GM19238 (cell line): ENCODE measurements around the gene SFTPD.
"Not testable (repeated sequence)": the region's sequence is repeated elsewhere in the genome, so short reads cannot be mapped to it uniquely, and the experiment has no call there.

Experiments used
- DNase-seq: peaks from one replicate; pipeline ENCODE4 v3.0.0; 2011; ENCODE audit warnings: low spot score; ENCODE audit not compliant: insufficient read length

Gene SFTPD

DNA sequence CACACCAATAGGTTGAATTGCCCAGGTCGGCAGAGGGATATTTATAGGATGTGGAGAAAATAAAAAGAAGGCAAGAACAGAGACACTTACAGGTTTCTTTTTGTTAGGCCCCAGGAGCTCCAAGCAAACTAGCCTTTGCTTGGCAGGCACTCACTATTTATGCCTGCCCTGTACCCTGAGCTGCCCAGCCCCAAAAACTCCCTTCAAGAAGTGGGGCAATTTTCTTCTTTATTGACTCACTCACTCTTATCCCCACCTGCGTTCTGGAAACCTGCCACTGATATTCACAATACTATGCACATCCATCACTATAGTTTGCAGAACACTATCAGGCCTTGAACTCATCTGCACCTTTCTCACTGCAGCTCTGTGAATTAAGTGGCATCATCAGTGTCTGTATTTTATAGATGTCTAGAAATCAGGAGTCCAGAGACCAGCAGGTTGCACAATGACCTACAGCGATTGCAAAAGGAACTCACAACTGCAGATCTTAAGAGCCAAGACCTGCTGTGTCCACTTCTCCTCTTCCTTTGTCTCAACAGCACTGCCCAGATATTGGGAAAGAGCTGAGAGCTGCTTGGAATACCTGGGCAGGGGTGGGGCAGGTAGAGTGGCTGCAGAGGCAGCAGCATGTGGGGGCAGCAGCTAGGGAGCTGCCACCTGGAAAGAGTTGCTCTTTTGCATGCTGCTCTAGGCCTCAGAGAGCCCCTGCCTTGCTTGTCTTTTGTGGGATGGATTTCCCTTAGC, at the start of gene SFTPD:
SFTPD (minus strand) TSS at position 130 of the 747 bp plus-strand sequence. CDS start 2,446 bp downstream, outside the sequence.
- no peak for DNase-seq

DNA sequence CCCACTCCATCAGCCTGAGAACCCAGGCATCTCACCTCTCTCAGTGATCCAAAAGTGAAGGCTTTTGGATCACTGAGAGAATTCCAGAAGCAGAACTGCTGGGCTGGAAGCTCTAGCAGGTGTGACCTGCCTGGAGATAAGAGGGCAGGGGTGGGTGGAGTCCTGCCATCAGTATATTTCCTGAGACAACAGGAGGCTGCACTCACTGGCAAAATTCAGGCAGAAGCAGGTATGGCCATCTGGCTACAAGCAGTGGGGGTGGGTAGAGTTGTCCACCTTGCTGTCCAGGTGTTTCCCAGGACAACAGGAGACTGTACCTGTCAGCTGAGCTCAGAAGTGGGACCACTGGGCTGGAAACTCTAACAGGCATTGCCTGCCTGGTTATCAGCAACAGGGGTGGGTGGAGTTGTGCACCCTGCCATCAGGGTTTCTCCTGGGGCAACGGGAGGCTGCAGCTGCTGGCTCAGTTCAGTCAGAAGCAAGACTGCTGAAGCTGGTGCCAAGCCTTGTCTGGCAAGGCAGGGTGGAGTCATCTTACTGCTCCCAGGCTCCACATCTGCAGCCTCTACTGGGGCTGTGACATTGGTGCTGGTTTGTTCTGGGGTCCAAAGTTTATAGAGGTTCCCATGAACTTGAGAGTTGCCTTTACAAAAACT, 47.2 kb upstream of the SFTPD start:
- DNase-seq: no peak

DNA sequence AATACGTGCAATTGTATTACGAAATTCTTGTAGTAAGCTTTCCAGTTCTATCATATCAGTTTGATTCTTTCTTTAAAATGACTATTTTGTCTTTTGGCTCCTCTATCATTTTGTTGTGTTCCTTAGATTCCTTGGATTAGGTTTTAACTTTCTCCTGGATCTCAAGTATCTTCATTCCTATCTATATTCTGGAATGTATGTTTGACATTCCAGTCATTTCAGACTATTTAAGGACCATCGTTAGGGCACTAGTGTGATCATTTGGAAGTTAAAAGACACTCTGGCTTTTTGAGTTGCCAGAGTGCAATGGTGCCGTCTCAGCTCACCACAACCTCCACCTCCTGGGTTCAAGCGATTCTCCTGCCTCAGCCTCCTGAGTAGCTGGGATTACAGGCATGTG, 45.7 kb upstream of the SFTPD start:
- DNase-seq: no peak

DNA sequence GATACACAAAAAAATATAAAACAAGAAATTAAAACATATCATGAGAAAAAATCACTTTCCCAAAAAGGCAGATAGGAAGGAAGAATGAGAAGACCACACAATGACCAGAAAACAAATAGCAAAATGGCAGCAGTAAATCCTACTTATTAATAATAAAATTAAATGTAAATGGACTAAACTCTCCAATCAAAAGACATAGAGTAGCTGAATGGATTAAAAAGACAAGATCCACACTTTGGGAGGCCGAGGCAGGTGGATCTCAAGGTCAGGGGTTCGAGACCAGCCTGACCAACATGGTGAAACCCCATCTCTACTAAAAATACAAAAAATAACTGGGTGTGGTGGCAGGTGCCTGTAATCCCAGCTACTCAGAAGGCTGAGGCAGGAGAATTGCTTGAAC, 39.3 kb upstream of the SFTPD start:
- not testable (repeated sequence) for DNase-seq

DNA sequence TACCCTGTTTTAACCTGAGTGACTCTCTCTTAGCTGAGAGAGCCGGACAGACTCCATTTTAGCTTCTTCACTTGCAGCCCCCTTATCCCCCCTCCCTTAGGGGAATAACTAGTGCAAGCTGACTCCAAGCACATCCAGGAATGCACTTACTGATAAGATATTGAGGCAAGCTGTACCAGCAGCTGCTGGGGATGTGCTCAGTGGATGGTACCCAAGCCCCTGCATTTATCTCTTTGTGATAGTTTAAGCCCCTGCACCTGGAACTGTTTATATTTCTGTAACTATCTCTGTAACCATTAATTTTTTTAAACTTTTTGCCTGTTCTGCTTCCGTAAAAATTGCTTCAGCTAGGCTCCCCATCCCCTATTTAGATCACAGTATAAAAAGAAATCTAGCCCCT, 37.8 kb upstream of the SFTPD start:
- DNase-seq: not testable (repeated sequence)

DNA sequence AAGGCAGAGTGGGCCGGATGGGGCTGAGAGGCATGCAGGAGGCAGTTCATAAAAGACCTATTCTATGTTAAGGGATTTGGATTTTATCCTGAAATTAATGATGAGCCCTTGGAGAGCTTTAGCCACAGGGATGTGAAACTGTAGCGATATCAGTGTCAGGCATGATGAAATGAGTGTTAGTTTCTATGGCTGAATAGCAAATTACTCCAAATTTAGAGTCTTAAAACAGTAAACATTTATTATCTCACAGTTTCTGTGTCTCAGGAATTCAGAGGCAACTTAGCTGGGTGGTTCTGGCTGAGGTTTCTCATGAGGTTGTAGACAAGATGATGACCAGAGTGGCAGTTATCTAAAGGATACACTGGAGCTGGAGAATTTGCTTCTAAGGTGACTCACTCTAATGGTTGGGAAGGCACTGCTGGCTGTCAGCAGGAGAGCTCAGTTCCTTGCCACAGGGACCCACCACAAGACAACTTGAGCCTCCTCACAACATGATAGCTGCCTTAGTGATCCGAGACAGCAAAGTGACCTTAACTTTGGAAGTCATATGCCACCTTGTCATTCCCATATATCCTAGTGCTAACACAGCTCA, 36.7 kb upstream of the SFTPD start:
- DNase-seq: no peak

DNA sequence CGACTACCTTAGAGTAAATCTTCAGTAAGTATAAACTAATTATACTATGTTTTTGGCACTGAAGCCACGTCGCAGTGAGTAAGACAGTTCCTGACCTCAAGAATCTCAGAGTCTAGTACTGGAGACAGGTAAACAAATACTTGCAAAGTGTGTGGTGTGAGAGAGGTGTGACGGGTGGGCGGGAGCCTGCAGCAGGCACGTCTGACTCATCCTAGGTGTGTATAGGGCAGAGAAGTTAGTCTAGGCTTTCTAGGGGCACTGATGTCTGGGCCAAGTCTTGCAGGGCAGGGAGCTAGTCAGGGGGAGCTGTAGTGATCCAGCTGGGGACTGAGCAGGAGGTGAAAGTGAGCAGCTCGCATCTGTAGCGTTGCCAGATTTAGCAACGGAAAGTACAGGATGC, 35.9 kb upstream of the SFTPD start:
- DNase-seq: no peak

DNA sequence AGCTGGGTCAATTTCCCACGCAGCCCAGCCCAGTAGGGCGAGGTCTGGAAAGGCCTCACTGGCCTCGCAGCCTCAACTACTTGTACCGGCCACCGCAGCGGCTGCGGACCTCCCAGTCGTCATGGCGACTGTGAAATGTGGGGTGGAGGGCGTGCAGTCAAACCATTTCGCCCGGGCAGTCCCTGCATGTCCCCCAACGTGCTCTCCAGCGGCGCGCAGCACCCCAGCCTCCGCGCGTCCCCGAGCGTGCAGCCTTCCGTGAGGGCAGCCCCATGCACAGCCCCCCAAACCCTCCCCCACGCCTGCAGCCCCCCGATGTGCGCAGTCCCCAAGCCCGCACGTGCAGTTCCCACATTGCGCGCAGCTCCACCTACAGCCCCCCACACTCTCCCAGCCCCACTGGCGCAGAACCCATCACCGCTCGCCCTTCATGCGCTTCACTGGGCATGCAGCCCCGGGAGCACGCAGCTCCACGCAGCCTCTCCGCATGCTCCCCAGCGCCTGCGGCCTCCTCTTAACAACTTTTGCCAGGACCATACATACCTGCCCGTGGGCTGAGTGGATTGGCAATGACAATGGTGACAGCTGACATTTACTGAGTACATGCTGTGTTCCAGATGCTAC, 34.5 kb upstream of the SFTPD start:
- DNase-seq: no peak

DNA sequence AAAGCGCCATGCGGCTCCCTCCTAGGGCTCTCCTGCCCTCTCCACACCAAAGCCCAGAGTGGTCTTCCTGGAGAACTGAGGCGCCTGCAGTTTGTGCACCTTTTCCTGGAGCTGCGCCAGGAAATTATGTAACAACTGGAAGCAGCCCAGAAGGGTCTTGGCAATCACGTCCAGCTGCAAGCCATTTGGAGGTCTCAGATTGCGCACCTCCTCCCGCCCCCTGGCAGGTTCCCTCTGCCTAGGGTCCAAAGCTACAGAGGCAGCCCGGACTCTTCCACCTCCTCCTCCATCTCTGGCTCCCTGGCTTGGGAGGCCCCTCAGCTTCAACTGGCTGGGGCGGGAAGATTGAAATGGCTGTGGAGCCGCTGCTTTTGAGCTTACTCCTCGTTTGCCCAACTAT, 34.0 kb upstream of the SFTPD start:
- DNase-seq: no peak

DNA sequence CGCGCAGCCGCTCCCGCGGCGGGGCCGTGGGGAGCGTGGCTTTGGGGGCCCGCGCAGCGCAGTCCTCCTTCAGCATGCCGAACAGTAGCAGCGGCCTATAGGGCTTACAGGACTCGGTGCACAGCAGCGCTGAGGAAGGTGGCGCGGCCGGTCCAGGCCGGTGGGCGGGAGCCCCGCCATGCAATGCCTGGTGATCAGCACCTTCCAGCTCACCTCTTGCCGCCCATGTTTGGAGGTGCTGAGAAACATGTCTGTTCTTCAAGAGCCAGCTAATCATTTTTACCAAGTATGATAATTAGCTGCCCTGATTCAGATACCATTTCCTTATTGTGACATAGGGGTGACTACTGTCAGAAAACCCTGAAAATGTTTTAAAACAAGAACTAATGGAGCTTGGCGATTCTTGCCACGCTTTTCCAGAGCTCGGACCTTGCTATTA, 33.5 kb upstream of the SFTPD start:
- no peak for DNase-seq

DNA sequence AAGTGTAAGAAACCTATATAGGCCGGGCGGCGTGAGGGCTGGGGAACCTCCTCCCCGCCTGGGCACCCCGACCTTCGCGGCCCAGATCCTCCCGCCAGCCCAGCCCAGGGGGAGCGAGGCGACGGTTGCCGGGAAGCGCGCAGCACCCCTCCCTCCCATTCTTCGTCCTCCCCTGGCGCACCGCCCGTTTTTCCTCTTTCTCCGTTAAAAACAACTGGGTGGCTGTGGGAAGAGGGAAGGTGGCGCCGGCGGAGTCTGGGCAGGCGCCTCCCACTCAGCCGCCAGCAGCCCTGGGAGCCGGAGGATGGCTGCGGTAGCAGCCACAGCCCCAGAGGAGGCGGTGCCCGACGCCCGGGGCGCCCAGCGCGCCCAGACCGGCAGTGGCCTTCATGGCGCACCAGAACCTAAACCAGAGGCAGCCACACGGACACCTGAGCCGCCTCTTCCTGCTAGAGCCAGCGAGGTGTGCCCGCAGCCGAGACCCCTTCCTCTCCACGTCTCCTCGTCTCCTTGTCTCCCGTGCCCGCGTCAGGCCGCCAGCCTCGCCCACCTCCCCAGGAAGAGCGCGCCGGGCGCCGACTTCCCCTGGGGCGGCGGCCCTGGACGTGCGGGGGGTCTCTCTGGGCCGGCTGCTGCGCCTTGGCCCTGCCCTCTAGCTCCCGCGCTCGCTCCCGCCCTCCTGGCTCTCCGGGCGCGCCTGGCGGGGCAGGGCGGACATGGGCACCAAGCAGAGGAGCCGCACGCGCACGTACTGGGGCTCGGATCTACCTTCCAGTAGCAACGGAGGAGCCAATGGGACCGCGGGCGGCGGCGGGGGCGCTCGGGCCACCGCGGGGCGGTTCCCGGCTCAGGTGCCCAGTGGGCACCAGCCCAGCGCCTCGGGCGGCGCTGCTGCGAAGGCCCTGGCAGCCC, 32.8 kb upstream of the SFTPD start:
- no peak for DNase-seq

DNA sequence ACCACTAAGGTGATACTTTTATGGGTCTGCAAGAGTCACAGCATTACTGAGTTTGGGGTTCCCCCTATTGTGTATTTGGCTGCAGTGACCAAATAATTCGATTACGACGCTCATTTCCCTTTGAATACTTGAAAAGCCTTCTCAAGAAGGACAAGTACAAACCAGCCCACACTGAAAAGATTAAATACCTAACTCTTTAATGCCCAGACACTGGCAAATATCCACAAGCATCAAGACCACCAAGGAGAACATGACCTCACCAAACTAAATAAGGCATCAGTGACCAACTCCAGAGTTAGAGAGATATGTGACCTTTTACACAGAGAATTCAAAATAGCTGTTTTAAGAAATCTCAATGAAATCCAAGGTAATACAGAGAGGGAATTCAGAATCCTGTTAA, 31.8 kb upstream of the SFTPD start:
- no peak for DNase-seq

DNA sequence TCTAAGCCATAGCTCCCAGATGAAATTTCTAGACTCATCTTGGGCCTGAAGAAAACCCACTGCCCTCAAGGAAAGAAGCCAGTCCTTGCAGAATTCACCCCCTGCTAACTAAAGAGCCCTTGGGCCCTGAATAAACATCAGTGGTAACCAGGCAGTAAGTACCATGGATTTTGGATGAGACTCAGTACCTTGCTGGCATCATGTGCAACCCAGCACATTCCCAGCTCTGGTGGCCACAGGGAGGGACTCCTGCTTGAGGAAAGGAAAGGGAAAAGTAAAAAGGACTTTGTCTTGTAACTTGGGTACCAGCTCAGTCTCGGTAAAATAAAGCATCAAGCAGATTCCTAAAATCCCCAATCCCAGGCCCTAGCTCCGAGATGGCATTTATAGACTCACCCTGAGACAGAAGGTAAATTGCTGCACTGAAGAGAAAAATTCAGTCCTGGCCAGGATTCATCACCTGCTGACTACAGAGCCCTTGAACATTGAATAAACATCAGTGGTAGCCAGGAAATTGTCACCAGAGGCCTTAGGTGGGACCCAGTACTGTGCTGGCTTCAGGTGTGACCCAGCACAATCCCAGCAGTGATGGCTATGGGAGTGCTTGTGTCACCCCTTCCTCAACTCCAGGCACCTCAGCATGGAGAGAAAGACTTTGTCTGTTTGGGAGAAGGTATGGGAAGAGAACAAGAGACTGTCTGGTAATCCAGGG, 31.2 kb upstream of the SFTPD start:
- DNase-seq: no peak

DNA sequence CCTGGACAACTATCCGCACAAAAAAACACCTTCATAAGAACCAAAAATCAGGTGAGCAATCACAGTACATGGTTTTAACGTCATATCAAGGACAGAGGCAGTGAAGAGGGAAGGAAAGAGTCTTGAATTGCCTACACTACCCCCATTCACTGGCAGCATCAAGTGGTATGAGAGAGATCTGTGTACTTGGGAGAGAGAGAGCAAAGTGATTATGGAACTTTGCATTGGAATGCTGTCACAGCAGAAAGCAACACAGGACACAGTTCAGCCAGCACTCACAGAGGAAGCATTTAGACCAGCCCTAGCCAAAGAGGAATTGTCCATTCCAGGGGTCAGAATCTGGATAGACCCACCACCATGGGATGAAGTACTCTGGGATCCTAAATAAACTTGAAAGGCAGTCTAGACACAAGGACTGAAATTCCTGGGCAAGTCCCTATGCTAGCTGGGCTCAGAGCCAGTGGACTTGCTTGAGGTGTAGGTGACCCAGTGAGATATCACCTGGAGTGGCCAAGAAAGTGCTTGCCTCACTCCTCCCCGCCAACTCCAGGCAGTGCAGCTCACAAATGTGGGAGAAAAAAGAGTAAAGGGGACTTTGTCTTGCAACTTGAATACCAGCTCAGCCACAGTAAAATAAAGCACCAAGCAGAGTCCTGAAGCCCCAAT, 30.5 kb upstream of the SFTPD start:
- DNase-seq: no peak

DNA sequence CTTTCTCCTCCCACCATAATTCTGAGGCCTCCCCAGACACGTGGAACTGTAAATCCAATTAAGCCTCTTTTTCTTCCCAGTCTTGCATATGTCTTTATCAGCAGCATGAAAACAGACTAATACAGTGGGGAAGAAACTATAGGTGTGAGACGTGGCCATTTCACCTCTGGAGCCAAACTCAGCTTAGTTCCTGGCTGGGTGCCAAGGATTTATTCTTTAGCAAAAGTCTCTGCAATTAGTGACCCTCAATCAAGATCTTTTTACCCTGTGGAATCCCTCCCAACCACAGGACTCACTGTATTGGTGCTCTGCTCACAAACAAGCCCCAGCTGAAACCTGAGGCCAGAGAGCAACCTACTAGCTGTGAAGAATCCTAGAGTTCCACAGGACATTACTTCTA, 28.1 kb upstream of the SFTPD start:
- DNase-seq: no peak

DNA sequence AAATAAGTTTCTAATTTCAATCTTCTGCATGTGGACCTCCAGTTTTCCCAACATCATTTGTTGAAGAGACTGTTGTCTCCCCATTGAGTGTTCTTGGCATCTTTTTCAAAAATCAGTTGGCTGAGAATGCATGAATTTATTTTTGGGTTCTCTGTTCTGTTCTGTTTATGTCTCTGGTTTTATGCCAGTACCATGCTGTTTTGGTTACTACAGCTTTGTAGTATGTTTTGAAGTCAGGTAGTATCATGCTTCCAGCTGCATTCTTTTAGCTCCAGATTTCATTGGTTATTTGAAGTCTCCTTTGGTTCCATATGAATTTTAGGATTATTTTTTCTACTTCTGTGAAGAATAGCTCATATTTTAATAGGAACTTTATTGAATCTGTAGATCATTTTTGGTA, 21.2 kb upstream of the SFTPD start:
- no peak for DNase-seq

DNA sequence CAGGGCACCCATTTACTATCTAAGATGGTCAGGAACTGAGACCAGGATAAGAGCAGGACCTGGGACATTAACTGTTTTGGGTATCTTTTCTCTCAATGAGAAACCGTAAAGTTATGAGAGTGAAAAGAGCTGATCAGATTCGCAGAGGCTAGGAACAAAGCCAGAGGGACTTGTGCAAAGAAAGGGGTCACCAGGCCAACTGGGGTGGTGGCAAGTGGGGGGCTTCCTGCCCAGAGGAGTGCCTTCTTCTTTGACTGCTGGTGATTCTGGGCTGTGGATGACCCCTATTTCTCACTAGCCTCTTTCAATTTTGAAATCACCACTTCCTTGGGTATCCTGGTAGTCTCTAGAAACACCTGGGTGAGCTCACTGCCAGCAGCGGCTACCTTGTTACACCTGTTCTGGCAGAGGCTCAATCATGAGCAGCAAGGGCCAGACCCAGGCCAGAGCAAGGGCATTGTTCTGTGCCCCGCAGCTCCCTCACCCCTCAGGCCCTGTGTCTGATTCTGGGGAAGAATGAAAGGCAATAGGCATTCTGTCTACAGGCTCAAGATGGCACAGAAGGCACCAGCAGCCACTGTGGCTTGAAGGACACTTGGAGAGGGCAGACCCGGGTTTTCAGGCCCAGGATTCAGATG, 999 bp downstream of the SFTPD start:
- DNase-seq: no peak

DNA sequence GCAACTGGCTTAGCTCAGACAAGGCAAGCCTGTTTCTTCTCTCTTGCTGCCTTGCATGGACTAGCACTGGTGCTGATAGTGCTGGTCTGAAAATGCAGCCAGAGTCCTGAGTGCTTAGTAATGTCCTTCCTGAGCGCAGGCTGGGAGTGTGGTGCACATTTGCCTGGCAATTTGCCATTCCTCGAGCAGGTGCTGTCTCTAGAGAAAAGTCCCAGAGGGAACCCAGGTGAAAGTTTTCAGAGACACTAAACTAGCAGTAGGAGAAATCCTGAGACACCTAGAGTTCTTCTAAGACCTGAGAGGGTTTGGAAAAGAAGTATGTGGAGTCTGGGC, 1.9 kb downstream of the SFTPD start:
- DNase-seq: no peak

DNA sequence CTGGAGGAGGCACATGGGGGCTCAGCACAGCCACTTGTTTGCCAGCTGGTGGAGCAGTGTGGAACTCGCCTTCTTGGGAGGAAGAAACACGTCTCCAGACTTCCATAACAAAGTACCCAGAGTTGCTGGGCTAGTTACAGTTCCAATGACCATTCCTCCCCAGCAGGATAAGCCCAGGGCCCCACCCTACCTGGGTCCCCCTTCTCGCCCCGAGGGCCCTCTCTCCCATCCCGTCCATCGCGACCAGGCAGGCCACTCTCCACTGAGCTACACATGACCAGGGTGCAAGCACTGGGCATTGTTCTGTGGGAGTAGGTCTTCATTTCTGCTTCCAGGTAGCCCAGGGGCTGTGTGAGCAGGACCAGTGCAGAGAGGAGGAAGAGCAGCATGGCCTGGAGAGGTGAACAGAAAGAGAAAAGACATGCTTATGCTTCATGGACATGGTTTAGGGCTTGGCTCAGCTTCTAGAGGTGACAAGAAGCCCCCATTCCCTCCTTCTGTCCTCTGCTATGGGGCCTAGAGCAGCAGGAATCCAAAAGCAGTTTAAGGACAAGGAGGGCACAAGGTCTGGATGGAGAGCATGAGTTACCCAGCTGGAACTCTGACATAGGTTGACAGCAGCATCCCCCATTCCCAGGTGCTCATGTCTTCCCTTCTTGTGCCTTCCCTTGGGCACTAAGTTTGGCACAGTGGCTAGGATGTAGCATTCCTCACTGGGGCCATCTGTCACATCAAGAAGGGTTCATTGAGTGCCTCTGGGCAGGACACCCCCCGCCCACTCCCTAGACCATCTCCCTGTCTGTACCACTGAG, 2.4 kb downstream of the SFTPD start:
- DNase-seq: no peak
